ENCODE measurements around the gene JPH2.

The JPH2 gene

DNA sequence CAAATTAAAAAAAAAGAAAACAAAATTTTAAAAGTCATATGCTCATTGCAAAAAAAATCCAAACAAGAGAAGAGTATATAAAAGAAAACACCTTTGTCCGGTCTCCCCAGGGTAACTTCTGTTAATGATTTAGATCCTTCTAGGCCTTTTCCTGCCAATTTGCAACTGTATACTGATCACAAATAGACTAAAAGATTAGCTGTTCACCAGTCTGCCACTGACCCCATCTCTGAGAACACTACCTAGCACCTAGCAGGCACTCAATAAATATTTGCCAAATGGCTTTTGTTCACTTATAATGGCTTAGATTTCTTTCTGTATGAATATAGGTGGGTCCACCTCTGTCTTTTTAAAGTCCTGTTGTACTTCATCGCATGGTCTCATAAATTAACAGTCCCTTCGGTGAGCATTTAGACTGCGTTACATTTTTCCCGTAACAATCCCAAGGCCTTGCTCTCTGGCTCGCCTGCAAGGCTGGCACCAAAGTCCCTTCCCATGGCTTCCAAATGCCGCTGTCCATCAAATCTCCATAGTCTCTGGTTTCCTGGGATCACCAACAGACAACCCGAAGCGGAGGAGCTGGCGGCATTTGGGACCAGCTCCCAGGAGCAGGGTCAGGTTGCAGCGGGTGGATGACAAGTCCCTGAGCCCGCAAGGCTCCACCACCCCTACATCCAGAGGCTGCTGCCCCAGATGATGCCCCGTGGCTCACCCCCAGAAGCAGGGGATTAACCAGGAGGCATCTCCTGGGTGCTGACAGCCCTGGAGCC lies 11.8 kb downstream of the JPH2 start:
- no peak overlapping the region for H3K4me3 ChIP-seq (ENCODE audit: control insufficient read depth, low read depth, low read length)
- DNase-seq (ENCODE audit: low read depth): no peak
- no peak for TF ChIP-seq CTCF (conservative IDR thresholded peaks at IDR 0.05; ENCODE audit: control insufficient read depth, insufficient read depth, low read depth, low read length)

GRCh38 chr20:44173846-44174245 lies 13.1 kb downstream of the JPH2 start:
- TF ChIP-seq CTCF (conservative IDR thresholded peaks at IDR 0.05; ENCODE audit: control insufficient read depth, insufficient read depth, low read depth, low read length): no peak
- no peak overlapping the region for H3K4me3 ChIP-seq (ENCODE audit: control insufficient read depth, low read depth, low read length)
- DNase-seq (ENCODE audit: low read depth): no peak

GRCh38 chr20:44173116-44173515 lies 13.9 kb downstream of the JPH2 start:
- no peak overlapping the region for H3K4me3 ChIP-seq (ENCODE audit: control insufficient read depth, low read depth, low read length)
- TF ChIP-seq CTCF (conservative IDR thresholded peaks at IDR 0.05; ENCODE audit: control insufficient read depth, insufficient read depth, low read depth, low read length): no peak

GRCh38 chr20:44172572-44172950 lies 14.4 kb downstream of the JPH2 start:
- TF ChIP-seq CTCF (conservative IDR thresholded peaks at IDR 0.05; ENCODE audit: control insufficient read depth, insufficient read depth, low read depth, low read length): no peak
- no peak for DNase-seq (ENCODE audit: low read depth)
- no peak overlapping the region for H3K4me3 ChIP-seq (ENCODE audit: control insufficient read depth, low read depth, low read length)

More at GRCh38 chr20:44173116-44173515, 13.9 kb downstream of the JPH2 start:
- DNase-seq (ENCODE audit: low read depth): no peak

GRCh38 chr20:44171775-44172571 lies 15.0 kb downstream of the JPH2 start:
- DNase-seq (ENCODE audit: low read depth): no peak
- H3K4me3 ChIP-seq (ENCODE audit: control insufficient read depth, low read depth, low read length): no peak overlapping the region
- TF ChIP-seq CTCF (conservative IDR thresholded peaks at IDR 0.05; ENCODE audit: control insufficient read depth, insufficient read depth, low read depth, low read length): no peak

DNA sequence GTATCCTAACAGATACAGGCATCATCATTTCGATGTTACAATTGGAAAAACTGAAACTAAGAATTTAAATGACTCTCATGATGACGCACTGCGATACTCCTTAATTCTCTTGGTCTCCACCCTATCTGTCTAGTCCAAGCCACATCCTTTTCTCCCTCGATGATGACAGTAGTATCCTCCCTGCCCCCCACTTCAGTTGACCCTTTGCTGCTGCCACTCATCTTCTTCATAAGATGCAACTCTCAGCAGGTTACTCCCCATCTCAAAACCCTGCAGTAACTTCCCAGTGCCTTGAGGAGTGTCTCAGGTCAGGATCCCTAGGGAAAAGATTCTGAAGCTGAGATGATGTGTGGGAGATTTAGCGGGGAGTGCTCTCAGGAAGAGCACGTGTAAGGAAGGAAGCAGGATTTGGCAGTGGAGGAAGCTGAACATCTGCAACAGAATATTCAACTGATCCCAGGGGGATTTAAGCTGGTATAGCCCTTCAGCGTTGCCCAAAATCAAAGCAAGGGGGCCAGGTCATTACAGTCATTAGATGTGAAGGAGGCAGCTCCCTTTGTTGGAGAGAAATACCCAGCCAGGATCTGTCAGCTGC lies 16.1 kb downstream of the JPH2 start:
- TF ChIP-seq CTCF (conservative IDR thresholded peaks at IDR 0.05; ENCODE audit: control insufficient read depth, insufficient read depth, low read depth, low read length): no peak
- peak; percentile 53 for DNase-seq (ENCODE audit: low read depth)

More for the DNA sequence above, 16.1 kb downstream of the JPH2 start:
- no peak overlapping the region for H3K4me3 ChIP-seq (ENCODE audit: control insufficient read depth, low read depth, low read length)

Measured in fibroblast of mammary gland (primary cell).